Smooth muscle cell (in vitro differentiated cells): ENCODE results near the gene GAMT. TPM values are rescaled to one million over a fixed set of nuclear protein-coding genes. Genes with fewer than 3 reads are reported as not detected.

ENCODE experiments used
- DNase-seq: peaks from one replicate; lab custom pipeline; 2025; ENCODE audit not compliant: unreplicated experiment; lab: John Stamatoyannopoulos, UW
- H2AFZ ChIP-seq: fragments of 200-600 bp; sonication (generic); 2 replicates; pipeline ENCODE4 v1.6.0; 2016; ENCODE audit warnings: antibody characterized with exemption, low read depth, mild to moderate bottlenecking
- H3F3A ChIP-seq: fragments of 200-600 bp; sonication (generic); 2 replicates; pipeline ENCODE4 v1.6.0; 2017; ENCODE audit warnings: antibody characterized with exemption, low read depth
- H3K27ac ChIP-seq: fragments of 200-600 bp; sonication (generic); 2 replicates; pipeline ENCODE4 v1.5.1; 2016; ENCODE audit warnings: low read depth, mild to moderate bottlenecking
- H3K27me3 ChIP-seq: fragments of 200-600 bp; sonication (generic); 2 replicates; pipeline ENCODE4 v1.6.1; 2016; ENCODE audit warnings: low read depth, mild to moderate bottlenecking
- H3K36me3 ChIP-seq: fragments of 200-600 bp; sonication (generic); 2 replicates; pipeline ENCODE4 v1.5.1; 2016; ENCODE audit warnings: low read depth
- H3K4me1 ChIP-seq: fragments of 200-600 bp; sonication (generic); 2 replicates; pipeline ENCODE4 v1.5.1; 2016; ENCODE audit warnings: low read depth
- H3K4me2 ChIP-seq: fragments of 200-600 bp; sonication (generic); 2 replicates; pipeline ENCODE4 v1.6.0; 2016; ENCODE audit warnings: mild to moderate bottlenecking
- H3K4me3 ChIP-seq: fragments of 200-600 bp; sonication (generic); 2 replicates; pipeline ENCODE4 v1.5.1; 2016; ENCODE audit warnings: mild to moderate bottlenecking
- H3K79me2 ChIP-seq: fragments of 200-600 bp; sonication (generic); 2 replicates; pipeline ENCODE4 v1.6.0; 2016; ENCODE audit warnings: low read depth, mild to moderate bottlenecking
- H3K9ac ChIP-seq: fragments of 200-600 bp; sonication (generic); 2 replicates; pipeline ENCODE4 v1.6.0; 2016; ENCODE audit warnings: low read depth
- H3K9me3 ChIP-seq: fragments of 200-600 bp; sonication (generic); replicated peaks from 2 replicates; pipeline ENCODE4 v1.5.1; 2016; ENCODE audit warnings: low read depth
- H4K20me1 ChIP-seq: fragments of 200-600 bp; sonication (generic); 2 replicates; pipeline ENCODE4 v1.6.0; 2016; ENCODE audit warnings: low read depth
- CTCF ChIP-seq: fragments of 200-600 bp; sonication (generic); IDR thresholded peaks from 2 replicates; pipeline ENCODE4 v1.5.1; 2017; ENCODE audit warnings: borderline replicate concordance, mild to moderate bottlenecking, antibody characterized with exemption; ENCODE audit not compliant: insufficient read depth, poor library complexity, severe bottlenecking
- WGBS: methylation state at CpG from one replicate; pipeline ENCODE4 v1.1.7; 2016; ENCODE audit warnings: low lambda C conversion rate; 5-methylcytosine and 5-hydroxymethylcytosine counted together
- polyA plus RNA-seq: library from polyadenylated mRNA; unstranded; fragments of >200 nt; fragmentation: Nextera tagmentation; extraction: Ambion mirVana; gene quantifications from 2 replicates; pipeline ENCODE4 v1.2.1, GENCODE V29; 2016
- total RNA-seq: library from RNA; depleted of rRNA; stranded (reverse); fragments of >200 nt; gene quantifications from 2 replicates; pipeline ENCODE4 v1.2.3, GENCODE V29; 2014

GAMT gene
- total and polyA plus RNA-seq, 2 experiments from 2014 or later = 22.3 to 35.2 TPM

- Histone ChIP-seq H3K36me3 (no peaks in the 10 kb centered on the region), H3K9ac (no peak overlapping the region), H3K4me2 (no peak overlapping the region), H3K4me1 (peaks cover 38% of the 10 kb centered on the region), H3K27ac (no peak overlapping the region), H3K9me3 (no peaks in the 10 kb centered on the region), H4K20me1 (peaks cover 30% of the 10 kb centered on the region), H3F3A (peaks cover 7% of the 10 kb centered on the region), H3K27me3 (no peaks in the 10 kb centered on the region), H3K4me3 (no peak overlapping the region), H2AFZ (no peak overlapping the region), H3K79me2 (peaks cover 20% of the 10 kb centered on the region)
- DNase-seq = no peak
- 96% methylated on average over 10 of the region's 10 CpGs for WGBS
- no peak for TF ChIP-seq CTCF
These were observed 37.7 kb downstream of the GAMT start for GRCh38 chr19:1363599-1363998.

GRCh38 chr19:1362387-1363257 is 38.7 kb downstream of the GAMT start:
- Histone ChIP-seq H3K27me3 (no peaks in the 10 kb centered on the region), H3K4me3 (no peak overlapping the region), H3K9me3 (no peaks in the 10 kb centered on the region), H2AFZ (no peak overlapping the region), H3K4me1 (peaks cover 44% of the 10 kb centered on the region), H3K27ac (peak overlapping the region; percentile 86), H3K36me3 (no peaks in the 10 kb centered on the region), H3F3A (peaks cover 7% of the 10 kb centered on the region), H4K20me1 (peaks cover 30% of the 10 kb centered on the region), H3K4me2 (no peak overlapping the region), H3K9ac (no peak overlapping the region), H3K79me2 (peaks cover 20% of the 10 kb centered on the region)
- 96% methylated on average over 42 of the region's 42 CpGs for WGBS
- TF ChIP-seq CTCF = no peak
- DNase-seq = no peak

- no peaks in the 10 kb centered on the region for H3K9me3 ChIP-seq
- H3K4me3 ChIP-seq = no peak overlapping the region
- 86% methylated on average over 27 of the region's 30 CpGs for WGBS
- peaks cover 30% of the 10 kb centered on the region for H4K20me1 ChIP-seq
- H3K27me3 ChIP-seq = no peaks in the 10 kb centered on the region
- TF ChIP-seq CTCF = no peak
- H3K79me2 ChIP-seq = peaks cover 23% of the 10 kb centered on the region
- H3K4me1 ChIP-seq = peaks cover 52% of the 10 kb centered on the region
- H3K36me3 ChIP-seq = no peaks in the 10 kb centered on the region
- peak overlapping the region; percentile 86 for H3K27ac ChIP-seq
- H3F3A ChIP-seq = peaks cover 7% of the 10 kb centered on the region
- H2AFZ ChIP-seq = no peak overlapping the region
- H3K4me2 ChIP-seq = peak overlapping the region; percentile 79
- DNase-seq = no peak
- H3K9ac ChIP-seq = peak overlapping the region; percentile 2
These were observed 39.5 kb downstream of the GAMT start for GRCh38 chr19:1361601-1362386.
